HG03558 (cell line): Measurements from ENCODE around the gene RASL12.
"Not testable (repeated sequence)": the region's sequence is repeated elsewhere in the genome, so short reads cannot be mapped to it uniquely, and the experiment has no call there.

Experiments used
- ATAC-seq: cut with Tn5 transposase; IDR thresholded peaks from one replicate; pipeline ENCODE4 v1.9.1; 2021; ENCODE audit warnings: moderate number of reproducible peaks; ENCODE audit not compliant: unreplicated experiment; ENCODE audit errors: extremely low read depth

Gene RASL12

GRCh38 chr15:65058394-65059368, 9.1 kb downstream of the RASL12 start:
- no peak for ATAC-seq

- no peak for ATAC-seq
Measured at GRCh38 chr15:65057549-65057940, 10.2 kb downstream of the RASL12 start.

DNA sequence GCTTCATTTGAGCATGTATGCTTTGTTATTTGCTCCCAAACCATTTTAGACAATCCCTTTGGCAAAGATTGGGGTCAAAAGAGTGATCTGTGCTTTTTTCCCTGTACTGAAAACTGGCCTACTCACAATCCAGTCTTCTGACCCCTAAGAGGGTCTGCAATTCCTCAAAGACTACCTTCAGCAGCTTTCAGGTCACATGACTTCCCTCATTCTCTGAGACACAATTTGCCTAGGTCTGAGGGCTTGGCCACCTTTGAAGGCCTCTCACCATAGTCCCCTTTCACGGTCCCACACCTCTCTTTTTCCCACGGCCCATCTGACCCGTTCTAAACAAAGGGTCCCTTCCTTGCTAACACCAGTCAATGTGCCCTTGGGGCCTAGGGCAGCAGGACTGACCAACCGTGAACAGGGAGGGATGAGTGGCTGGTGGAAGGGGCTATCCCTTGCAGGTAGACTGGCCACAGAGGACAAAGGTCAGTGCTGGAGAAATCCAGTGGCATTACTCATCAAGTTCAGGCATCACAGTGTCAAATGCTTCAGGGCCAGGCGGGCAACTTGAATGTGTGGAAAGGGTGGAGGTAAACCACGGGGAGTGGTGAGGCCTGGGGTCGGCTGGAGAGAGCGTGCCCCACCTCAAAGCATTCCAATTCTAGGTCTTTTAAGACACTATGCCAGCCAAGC, 10.8 kb downstream of the RASL12 start:
- ATAC-seq: no peak

- no peak for ATAC-seq
Measured at GRCh38 chr15:65056106-65056505, 11.7 kb downstream of the RASL12 start.

DNA sequence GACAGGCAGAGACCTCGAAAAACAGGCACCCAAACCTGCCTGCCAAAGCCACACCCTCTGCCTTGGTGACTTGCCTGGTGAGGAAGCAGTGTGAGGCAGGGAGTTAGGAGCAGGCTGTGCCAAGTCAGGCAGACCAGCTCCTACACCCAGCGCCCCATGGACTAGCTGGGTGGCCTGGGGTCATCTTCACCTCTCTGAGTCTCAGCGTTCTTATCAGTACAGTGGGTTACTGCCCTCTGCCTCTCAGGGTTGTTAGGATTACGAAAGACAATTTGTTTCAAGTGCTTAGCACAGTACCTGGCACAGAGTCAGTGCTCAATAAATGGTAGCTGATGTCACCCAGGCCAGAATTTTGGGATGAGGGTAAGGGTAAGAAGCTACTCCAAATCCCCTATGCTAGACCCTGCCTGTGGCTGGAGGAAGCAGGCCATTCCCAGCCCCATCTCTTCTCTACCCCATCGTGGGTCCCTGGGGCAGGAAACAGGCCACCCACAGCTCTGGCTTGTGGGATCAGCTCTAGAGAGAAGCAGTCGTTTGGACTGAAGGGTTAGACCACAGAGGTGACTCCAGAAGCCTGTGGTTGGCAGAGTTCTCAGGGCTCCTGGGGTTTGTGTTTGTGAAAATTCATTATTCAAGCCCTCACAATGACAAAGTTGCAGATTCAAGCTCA, 12.5 kb downstream of the RASL12 start:
- ATAC-seq: no peak

- ATAC-seq: no peak
Measured at GRCh38 chr15:65054333-65055200, 13.2 kb downstream of the RASL12 start.

- ATAC-seq: no peak
Measured at GRCh38 chr15:65052956-65053355, 14.8 kb downstream of the RASL12 start.

- ATAC-seq: no peak
Measured at GRCh38 chr15:65051266-65051665, 16.5 kb downstream of the RASL12 start.

DNA sequence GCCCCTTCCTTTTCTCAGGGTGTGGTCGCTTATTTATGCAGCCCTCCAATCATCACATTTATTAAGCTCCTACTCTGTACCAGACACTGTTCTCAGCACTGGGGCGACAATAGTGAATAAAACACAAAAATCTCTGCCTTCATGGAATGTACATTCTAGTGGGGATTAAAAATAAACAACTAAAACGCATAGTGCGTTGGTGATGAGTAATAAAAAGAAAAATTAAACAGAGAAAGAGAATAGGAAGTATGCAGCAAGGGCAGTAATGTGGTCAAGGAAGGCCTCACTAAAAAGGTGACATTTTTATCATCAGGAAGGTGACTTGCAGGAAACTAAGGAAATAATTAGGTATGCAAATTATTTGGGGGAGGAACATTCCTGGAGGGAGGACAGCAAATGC, 17.5 kb downstream of the RASL12 start:
- no peak for ATAC-seq

- ATAC-seq: no peak
Measured at GRCh38 chr15:65049418-65049840, 18.4 kb downstream of the RASL12 start.

GRCh38 chr15:65048241-65048640, 19.6 kb downstream of the RASL12 start:
- ATAC-seq: no peak

DNA sequence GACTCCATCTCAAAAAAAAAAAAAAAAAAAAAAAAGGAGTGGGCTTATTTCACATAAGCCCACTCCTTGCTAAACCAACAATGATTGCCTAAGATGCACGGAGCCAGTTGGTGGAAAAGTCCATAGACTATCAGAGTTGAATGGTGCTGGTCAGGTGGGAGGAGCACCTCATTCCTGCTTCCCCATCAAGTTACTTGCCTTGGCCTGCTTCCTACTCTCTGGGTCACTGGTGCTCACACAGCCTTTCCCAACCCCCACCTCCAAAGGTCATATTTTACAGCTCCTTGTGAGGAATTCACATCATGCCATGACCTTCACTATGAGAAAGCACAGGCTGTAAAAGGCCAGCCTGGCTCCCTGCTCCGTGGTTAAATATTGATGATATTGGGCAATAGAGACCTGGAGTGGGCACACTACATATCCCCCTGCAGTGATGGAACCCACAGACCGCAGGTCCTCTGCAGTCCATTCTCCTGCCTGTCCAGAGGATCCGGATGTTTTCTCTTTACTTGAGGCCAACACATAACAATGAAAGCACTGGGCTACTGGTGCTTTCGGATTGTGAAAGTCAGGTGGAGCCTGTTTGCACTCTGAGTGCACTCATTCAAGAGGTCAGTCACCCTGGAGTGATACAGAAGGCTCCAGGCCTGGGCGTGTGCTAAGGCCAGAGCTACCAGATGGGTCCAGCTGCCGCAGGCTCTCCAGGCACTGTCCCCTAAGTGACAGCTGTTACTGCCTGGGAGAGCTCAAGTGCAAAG, 22.9 kb downstream of the RASL12 start, which contains the start of gene SLC51B:
SLC51B (plus strand) TSS at position 664 of the 758 bp plus-strand sequence. CDS start 4,618 bp downstream, outside the sequence.
- no peak for ATAC-seq

- ATAC-seq: not testable (repeated sequence)
Measured at GRCh38 chr15:65044218-65044617, 23.6 kb downstream of the RASL12 start.

- no peak for ATAC-seq
Measured at GRCh38 chr15:65042776-65043327, 24.9 kb downstream of the RASL12 start.

GRCh38 chr15:65041787-65042186, 26.0 kb downstream of the RASL12 start:
- ATAC-seq: no peak

DNA sequence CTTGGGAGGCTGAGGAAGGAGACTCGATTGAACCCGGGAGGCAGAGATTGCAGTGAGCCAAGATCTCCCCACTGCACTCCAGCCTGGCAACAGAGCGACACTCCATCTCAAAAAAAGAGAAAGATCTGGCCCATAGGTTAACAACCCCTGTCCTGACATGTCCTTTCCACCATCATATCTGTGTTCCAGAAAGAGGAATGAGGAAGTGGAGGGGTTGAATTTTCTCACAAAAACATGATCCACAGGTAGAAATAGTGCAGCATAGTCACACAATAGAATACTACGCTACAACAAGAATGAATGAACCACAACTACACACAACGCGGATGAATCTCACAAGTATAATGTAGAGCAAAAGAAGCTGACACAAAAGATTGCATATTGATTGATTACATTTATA, 27.3 kb downstream of the RASL12 start:
- ATAC-seq: no peak

DNA sequence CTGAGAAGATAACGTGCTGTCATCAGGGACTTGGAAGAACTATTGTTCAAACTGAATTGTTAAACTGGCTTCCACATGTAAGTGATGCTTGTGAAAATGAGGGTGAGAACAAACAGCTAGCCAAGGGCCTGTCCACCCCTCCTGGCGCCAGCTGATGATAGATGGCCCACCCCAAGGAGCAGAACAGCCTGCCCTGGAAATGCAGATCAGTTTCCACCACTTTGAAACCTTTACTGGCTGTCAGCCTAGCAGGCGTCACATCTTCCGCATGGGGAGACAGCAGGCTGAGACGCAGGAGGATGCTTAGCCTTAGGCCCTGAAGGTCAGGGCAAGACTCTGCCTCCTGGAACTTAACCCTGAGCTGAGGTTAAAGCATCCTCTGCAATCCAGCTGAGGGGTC, 29.0 kb downstream of the RASL12 start:
- ATAC-seq: no peak

- ATAC-seq: no peak
Measured at GRCh38 chr15:65038428-65038827, 29.4 kb downstream of the RASL12 start.

- no peak for ATAC-seq
Measured at GRCh38 chr15:65037309-65037708, 30.5 kb downstream of the RASL12 start.
